CMK (cell line): ENCODE results near the gene TPM2.
A peak's percentile ranks its signal among the peaks of the same experiment; 100 is the strongest.

ENCODE experiments used
- DNase-seq: peaks from one replicate; pipeline ENCODE4 v3.0.0-alpha.2; 2010; ENCODE audit warnings: low read depth

Gene TPM2

DNA sequence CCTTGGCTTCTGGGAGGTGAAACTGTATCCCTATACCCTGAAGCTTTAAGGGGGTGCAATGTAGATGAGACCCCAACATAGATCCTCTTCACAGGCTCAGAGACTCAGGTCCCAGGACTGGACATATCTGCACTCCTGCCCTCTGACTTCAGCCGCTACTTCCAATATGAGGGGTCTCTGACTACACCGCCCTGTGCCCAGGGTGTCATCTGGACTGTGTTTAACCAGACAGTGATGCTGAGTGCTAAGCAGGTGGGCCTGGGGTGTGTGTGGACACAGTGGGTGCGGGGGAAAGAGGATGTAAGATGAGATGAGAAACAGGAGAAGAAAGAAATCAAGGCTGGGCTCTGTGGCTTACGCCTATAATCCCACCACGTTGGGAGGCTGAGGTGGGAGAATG, 10.6 kb downstream of the TPM2 start:
- DNase-seq: no peak

DNA sequence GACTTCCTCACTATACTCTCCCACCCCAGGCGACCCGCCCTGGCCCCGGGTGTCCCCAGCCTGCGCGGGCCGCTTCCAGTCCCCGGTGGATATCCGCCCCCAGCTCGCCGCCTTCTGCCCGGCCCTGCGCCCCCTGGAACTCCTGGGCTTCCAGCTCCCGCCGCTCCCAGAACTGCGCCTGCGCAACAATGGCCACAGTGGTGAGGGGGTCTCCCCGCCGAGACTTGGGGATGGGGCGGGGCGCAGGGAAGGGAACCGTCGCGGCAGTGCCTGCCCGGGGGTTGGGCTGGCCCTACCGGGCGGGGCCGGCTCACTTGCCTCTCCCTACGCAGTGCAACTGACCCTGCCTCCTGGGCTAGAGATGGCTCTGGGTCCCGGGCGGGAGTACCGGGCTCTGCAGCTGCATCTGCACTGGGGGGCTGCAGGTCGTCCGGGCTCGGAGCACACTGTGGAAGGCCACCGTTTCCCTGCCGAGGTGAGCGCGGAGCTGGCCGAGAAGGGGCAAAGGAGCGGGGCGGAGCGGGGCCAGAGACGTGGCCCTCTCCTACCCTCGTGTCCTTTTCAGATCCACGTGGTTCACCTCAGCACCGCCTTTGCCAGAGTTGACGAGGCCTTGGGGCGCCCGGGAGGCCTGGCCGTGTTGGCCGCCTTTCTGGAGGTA, 13.9 kb downstream of the TPM2 start:
- no peak for DNase-seq

- no peak for DNase-seq
These were observed 14.5 kb downstream of the TPM2 start for GRCh38 chr9:35675204-35675603.

- no peak for DNase-seq
These were observed 15.7 kb downstream of the TPM2 start for GRCh38 chr9:35674025-35674361.

DNA sequence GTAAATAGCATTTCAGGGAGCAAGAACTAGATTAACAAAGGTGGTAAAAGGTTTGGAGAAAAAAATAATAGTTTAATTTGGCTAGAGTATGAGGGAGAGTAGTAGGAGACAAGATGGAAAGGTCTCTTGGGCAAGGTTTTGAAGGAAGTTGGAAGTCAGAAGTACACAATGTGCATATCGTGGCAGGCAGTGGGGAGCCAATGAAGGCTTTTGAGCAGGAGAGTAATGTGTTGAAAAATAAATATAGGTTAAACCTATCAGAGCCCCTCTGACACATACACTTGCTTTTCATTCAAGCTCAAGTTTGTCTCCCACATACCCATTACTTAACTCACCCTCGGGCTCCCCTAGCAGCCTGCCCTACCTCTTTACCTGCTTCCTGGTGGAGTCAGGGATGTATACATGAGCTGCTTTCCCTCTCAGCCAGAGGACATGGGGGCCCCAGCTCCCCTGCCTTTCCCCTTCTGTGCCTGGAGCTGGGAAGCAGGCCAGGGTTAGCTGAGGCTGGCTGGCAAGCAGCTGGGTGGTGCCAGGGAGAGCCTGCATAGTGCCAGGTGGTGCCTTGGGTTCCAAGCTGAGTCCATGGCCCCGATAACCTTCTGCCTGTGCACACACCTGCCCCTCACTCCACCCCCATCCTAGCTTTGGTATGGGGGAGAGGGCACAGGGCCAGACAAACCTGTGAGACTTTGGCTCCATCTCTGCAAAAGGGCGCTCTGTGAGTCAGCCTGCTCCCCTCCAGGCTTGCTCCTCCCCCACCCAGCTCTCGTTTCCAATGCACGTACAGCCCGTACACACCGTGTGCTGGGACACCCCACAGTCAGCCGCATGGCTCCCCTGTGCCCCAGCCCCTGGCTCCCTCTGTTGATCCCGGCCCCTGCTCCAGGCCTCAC, 16.3 kb downstream of the TPM2 start, which contains the start of gene CA9:
TSS of gene CA9 (plus strand) at position 797 of the 893 bp plus-strand sequence. CDS start at position 829, 32 bp downstream.
- DNase-seq: no peak

DNA sequence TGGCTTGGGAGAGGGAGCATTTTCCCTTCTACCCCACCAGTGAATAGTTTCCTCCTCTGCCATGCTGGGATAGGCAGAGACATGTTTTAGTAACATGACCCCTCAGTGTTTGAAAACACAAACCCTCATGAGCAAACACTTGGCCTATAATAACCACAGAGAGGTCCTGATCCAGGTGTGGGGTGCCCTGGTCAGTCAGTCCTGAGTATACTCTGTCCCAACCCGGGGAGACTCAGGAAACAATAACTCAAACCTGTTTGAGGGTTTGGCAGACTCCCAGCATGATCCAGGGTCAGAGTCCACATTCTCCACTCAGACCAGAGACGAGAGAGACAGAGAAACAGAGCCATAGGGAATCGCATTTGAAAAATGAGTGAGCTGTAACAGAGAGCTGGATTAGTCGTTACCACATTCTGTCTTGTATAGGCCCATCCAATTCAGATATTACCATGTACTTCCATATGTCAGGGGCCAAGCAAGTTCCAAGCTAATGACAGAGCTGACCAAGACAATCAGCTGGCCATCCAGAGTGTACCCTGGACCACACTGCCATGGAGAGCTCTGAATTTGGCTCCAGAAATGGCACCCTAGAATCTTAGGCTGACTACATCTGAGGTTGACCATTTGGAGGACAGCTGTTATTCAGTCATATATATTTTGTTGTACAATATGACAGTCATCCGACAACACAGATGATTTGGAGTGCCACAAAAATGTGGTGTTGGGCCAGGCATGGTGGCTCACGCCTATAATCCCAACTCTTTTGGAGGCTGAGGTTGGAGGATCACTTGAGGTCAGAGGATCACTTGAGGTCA, 20.2 kb downstream of the TPM2 start:
- DNase-seq: no peak

DNA sequence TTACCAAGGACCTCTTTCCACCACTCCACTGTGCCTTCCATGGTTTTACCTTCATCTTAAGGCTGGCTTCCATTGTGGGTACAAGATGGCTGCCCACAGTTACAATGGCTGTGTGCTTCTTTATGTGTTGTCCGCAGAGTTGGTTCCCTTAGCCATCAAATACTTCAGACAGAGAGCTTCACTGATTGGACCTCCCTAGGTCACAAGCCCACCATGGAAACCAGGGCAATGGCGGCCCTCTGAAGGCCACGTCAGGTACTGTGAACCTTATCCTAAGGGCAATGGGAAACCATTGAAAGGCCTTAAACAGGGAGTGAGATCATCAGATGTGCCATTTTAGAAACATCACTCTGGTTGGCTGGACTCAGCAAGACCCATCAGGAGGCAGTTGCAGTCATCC, 21.8 kb downstream of the TPM2 start:
- DNase-seq: no peak

DNA sequence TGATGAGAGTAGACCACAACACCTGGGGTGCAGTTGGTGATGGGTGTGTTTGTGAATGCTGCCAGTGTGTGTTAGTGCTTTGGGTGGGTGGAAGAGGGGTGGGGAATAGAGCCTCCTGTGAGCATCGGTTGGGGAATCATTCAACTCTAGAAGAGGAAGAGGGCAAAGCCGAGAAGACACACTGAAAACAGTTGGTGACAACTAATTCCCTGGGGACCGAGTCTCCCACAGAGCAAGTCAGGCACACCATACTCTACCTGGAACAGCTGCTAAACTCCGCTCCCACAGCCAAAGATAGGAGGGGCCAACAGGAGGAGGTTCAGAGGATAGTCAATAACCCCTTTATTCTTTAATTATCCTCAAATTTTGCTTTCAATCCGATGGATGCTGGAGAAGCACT, 23.2 kb downstream of the TPM2 start:
- DNase-seq: no peak

DNA sequence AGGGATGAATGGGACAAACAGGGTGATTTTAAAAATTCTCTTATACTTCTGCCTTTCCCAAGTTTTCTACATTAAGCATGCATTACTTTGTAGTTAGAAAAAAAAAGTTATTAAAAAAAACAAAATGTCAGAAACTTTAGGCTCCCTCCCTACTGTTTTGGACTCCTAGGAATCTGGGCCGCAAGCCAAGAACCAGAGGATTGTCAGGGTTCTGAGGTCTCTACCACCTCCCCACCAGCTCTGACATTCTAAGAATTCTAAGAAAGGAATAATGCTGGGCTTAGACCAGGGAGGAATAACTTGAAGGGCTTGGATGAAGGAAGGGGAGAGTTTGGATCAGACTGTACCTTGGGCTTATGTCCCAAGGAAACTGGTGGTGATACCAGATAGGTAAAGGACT, 23.7 kb downstream of the TPM2 start:
- DNase-seq: no peak

DNA sequence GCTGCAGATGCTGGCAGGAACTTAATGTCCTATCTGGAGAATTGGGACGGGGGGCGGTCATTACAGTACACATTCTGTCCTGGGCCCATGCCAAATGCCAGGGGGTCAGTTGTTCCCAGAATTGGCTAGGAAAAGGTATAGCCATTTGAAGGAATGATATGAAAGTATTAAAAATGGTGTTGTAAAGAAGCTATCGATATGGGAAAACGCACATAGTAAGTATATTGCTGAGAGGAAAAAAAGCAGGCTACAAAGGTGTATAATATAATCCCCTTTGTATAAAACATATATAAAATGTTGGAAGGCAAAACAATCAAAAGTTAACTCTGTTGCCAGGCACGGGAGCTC, 24.3 kb downstream of the TPM2 start:
- no peak for DNase-seq

DNA sequence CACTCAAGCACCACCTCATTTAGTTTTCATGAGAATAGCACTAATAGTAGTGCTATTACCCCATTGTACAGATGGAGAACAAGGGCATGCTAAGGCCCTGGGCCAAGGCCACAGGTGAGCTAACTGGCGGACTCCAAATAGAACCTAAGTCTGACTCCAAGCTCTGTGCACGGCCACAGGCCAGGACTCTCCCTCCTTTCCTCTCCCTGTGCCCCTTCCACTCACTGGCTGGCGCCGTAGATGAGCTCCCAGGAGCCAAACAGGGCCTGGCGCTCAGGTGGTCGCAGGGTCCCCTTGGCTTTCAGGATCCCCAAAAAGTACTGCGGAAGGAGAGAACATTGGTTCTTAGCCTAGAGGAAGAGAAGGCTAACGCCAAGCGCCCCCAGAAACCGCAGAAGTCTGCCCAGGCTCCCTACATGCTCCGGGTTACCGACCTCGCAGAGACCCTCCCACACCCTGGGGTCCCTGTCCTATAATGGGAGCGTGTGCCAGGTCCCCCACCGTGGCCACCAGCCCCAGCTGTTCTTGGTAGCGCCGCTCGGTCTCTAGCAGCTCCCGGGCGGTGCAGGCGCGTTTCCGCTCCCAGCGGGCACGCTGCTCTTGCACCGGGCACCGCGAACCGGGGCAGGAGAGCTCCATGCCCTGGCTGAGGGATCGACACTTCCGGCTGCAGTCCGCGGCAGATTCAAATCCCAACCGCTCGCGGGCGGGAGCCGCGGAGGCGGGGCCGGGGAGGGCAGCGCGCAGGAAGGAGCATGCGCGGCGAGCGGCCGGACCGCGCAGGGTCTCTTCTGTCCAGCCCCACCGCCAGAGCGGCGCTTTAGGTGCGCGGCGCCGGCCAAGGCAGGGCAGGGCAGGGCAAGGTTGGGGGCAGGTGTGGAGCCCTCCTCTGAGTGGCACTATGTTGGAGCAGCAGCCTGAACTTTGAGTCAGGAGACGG, 24.9 kb downstream of the TPM2 start, which contains the start of gene ARHGEF39:
TSS of gene ARHGEF39 (minus strand) at position 665 of the 940 bp plus-strand sequence. CDS start at position 639, 26 bp downstream.
- DNase-seq: peak; percentile 75

- no peak for DNase-seq
These were observed 27.3 kb downstream of the TPM2 start for GRCh38 chr9:35662437-35662836.

GRCh38 chr9:35661756-35662350, 27.9 kb downstream of the TPM2 start:
- DNase-seq: no peak

GRCh38 chr9:35660966-35661415, 28.7 kb downstream of the TPM2 start:
- DNase-seq: no peak

DNA sequence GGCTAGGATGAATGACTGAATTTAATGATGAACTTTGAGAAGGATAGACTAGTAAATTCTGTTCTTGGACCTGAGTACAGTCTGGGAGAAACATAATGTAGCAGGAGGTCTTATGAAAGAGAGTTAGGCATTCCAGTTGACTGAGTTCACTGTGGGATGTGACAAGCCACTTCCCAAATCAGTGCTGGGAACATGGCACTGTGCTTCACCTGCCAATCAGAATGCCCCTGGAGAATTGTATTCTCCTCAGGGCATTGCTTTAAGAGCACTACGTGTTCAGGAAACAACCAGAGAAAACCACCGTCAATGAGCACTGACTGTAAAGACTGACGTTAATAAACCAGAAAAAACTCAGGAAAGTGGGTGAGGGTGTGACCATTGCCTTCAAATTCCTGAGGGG, 30.4 kb downstream of the TPM2 start:
- DNase-seq: no peak

- DNase-seq: no peak
These were observed 30.8 kb downstream of the TPM2 start for GRCh38 chr9:35658968-35659220.

DNA sequence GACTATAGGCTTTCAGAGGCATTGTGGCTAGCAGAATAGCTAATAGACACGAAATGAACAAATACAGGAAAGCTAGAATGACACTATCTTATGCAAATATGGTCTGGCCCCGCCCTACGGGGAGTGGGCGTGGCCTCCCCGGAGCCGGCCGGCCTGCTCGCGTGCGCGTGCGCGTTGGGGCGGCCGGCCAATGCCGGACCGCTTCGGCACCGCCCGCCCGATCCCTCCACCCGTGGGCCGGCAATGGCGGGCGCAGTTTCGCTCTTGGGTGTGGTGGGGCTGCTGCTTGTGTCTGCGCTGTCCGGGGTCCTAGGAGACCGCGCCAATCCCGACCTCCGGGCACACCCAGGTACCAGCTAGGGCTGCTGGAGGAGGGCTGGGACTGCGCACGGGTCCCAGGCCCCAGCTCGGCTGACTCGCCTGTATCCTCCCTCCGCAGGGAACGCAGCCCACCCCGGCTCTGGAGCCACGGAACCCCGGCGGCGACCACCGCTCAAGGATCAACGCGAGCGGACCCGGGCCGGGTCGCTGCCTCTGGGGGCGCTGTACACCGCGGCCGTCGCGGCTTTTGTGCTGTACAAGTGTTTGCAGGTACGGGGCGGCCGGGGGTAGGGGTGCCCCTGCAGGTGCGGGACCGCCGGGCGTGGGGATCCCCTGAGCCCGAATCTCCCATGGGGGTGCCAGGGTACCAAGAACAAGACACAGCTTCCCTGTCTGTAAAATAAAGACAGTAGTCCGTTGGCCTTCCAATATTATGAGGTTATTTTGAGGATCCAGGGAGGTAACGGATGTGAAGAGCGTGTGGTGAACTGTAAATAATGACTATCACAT, 31.4 kb downstream of the TPM2 start, which contains the start of gene CCDC107:
TSS of gene CCDC107 (plus strand) at position 156 of the 831 bp plus-strand sequence. CDS start at position 244, 88 bp downstream.
- DNase-seq: peak; percentile 62

- DNase-seq: peak; percentile 98
These were observed 32.1 kb downstream of the TPM2 start, which contains the start of gene RMRP for GRCh38 chr9:35657546-35658136. Gene RMRP, minus strand, starts transcription at chr9:35658019.

DNA sequence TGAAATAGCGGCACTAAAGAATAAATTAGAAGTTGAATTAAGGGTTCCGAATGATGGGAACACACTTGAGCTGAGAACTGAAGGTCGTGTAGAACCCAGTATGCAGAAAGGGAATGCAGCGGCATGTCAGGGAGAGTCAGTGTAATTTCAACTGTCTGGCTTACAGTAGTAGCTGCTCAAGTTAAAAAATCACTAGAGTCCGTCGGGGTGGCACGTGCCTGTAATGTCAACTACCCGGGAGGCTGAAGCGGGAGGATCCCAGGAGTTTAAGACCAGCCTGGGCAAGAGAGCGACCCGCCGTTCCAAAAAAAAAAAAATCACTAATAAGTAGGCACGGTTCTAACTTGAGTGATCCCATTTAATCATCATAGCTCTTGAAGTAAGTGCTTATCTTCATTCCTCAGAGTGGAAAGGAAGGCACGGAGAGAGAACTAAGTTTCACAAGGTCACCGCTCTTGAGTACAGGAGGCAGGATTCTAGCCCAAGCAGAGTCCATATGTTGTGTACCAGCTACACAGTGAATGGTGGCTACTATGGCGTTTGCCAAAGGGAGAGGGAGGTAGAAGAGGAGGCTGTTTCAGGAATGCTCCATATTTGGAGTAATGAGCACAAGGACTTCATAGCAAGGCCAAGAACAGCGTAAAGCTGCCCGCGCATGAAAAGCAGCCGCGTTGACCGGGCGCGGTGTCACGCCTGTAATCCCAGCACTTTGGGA, 32.7 kb downstream of the TPM2 start:
- DNase-seq: no peak
